ENCODE measurements around the gene MUC6. TPM values are rescaled to one million over a fixed set of nuclear protein-coding genes. Genes with fewer than 3 reads are reported as not detected.
A peak's percentile ranks its signal among the peaks of the same experiment; 100 is the strongest.

The MUC6 gene
- total RNA-seq, 1 experiment from 2014 or later: not detected

GRCh38 chr11:1072116-1072820, 35.8 kb upstream of the MUC6 start:
- H3K4me1 ChIP-seq (ENCODE audit: insufficient read depth, low read length): no peaks in the 10 kb centered on the region
- H3K4me2 ChIP-seq (ENCODE audit: insufficient read depth, insufficient read length, low read length): no peak overlapping the region
- TF ChIP-seq, protein P1, sequence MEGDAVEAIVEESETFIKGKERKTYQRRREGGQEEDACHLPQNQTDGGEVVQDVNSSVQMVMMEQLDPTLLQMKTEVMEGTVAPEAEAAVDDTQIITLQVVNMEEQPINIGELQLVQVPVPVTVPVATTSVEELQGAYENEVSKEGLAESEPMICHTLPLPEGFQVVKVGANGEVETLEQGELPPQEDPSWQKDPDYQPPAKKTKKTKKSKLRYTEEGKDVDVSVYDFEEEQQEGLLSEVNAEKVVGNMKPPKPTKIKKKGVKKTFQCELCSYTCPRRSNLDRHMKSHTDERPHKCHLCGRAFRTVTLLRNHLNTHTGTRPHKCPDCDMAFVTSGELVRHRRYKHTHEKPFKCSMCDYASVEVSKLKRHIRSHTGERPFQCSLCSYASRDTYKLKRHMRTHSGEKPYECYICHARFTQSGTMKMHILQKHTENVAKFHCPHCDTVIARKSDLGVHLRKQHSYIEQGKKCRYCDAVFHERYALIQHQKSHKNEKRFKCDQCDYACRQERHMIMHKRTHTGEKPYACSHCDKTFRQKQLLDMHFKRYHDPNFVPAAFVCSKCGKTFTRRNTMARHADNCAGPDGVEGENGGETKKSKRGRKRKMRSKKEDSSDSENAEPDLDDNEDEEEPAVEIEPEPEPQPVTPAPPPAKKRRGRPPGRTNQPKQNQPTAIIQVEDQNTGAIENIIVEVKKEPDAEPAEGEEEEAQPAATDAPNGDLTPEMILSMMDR (conservative IDR thresholded peaks at IDR 0.05): no peak
- H3K27ac ChIP-seq (ENCODE audit: insufficient read length, low read depth, low read length): no peak overlapping the region
- no peaks in the 10 kb centered on the region for H3K9me3 ChIP-seq (ENCODE audit: control insufficient read depth, low read depth, low read length)
- no peak overlapping the region for H3K14ac ChIP-seq (ENCODE audit: insufficient read depth, low read length)
- H3K23ac ChIP-seq (ENCODE audit: insufficient read length, low read depth, low read length): no peak overlapping the region
- H2BK5ac ChIP-seq (ENCODE audit: insufficient read length, low read length): no peak overlapping the region
- no peak overlapping the region for H3K9ac ChIP-seq (ENCODE audit: extremely low read depth, insufficient read length, low read length)
- no peak overlapping the region for H4K8ac ChIP-seq (replicated peaks; ENCODE audit: insufficient read length, low read depth, low read length)
- H2BK120ac ChIP-seq (ENCODE audit: low read depth, low read length, poor library complexity, severe bottlenecking): no peak overlapping the region
- no peaks in the 10 kb centered on the region for H3K27me3 ChIP-seq (ENCODE audit: insufficient read depth, low read length)
- no CpG with 5 or more reads among the region's 18 CpGs for WGBS (ENCODE audit: extremely low coverage, insufficient read length, low lambda C conversion rate)
- H3K18ac ChIP-seq (ENCODE audit: insufficient read length, low read depth, low read length): no peak overlapping the region
- H2BK15ac ChIP-seq (ENCODE audit: low read depth, low read length): no peak overlapping the region
- H3K9me3 Mint-ChIP-seq: peaks cover 2 to 3% of the 10 kb centered on the region in 2 experiments; a peak in 2 of 5 replicates
- no peak overlapping the region for H4K91ac ChIP-seq (ENCODE audit: insufficient read length, low read depth, low read length)
- H3K56ac ChIP-seq (ENCODE audit: insufficient read length, low read depth, low read length): no peak overlapping the region
- H4K5ac ChIP-seq (ENCODE audit: insufficient read length, low read depth, low read length): no peak overlapping the region
- no peak overlapping the region for H2BK20ac ChIP-seq (ENCODE audit: low read depth, low read length, poor library complexity, severe bottlenecking)
- no peak overlapping the region for H2BK12ac ChIP-seq (ENCODE audit: insufficient read length, low read depth, low read length)
- no peak overlapping the region for H3K4ac ChIP-seq (ENCODE audit: low read depth, low read length)
- H4K20me1 ChIP-seq (ENCODE audit: control insufficient read depth, insufficient read depth, insufficient read length): no peaks in the 10 kb centered on the region
- H3K79me1 ChIP-seq (ENCODE audit: insufficient read depth, low read depth, low read length, poor library complexity, severe bottlenecking): no peaks in the 10 kb centered on the region
- H3K4me3 Mint-ChIP-seq: no peak overlapping the region
- H3K23me2 ChIP-seq (ENCODE audit: insufficient read length, low read depth, low read length, poor library complexity, severe bottlenecking): no peaks in the 10 kb centered on the region
- no peak overlapping the region for H2AFZ ChIP-seq (ENCODE audit: low read length)
- peaks cover 3 to 5% of the 10 kb centered on the region in 2 experiments; a peak in 3 of 4 replicates for H3K4me1 Mint-ChIP-seq
- H3K79me2 ChIP-seq (ENCODE audit: insufficient read depth, low read length): no peaks in the 10 kb centered on the region
- no peak overlapping the region for H3T11ph ChIP-seq (ENCODE audit: low read length)
- H3K27ac Mint-ChIP-seq: peak overlapping the region in 1 of 3 experiments; percentile 85; a peak in 1 of 7 replicates
- no peak overlapping the region for H2AK5ac ChIP-seq (ENCODE audit: insufficient read length, low read length)
- no peak for DNase-seq
- no peaks in the 10 kb centered on the region for H3K36me3 Mint-ChIP-seq (ENCODE audit: insufficient read depth in 1 of 3, low read depth in 3 of 3)
- peaks cover 8% of the 10 kb centered on the region for H3K27me3 Mint-ChIP-seq (ENCODE audit: low read depth)

Measured in H9 (cell line).